NB4 (cell line): ENCODE measurements around the gene GPC3.

Experiments used
- DNase-seq: peaks from one replicate; pipeline ENCODE4 v3.0.0; 2010; ENCODE audit warnings: low read depth
- H3K4me3 ChIP-seq: one replicate; pipeline ENCODE4 v1.5.1; 2011; ENCODE audit warnings: mild to moderate bottlenecking, low read depth, low read length, moderate library complexity
- MYC ChIP-seq: IDR thresholded peaks from 2 replicates; pipeline ENCODE4 v1.6.1; 2011; ENCODE audit warnings: low read depth, low read length
- POLR2A ChIP-seq: IDR thresholded peaks from 2 replicates; pipeline ENCODE4 v1.6.1; 2011; ENCODE audit warnings: mild to moderate bottlenecking; ENCODE audit not compliant: insufficient read length; ENCODE audit errors: extremely low read depth
- TF ChIP-seq, protein P1 (sequence below): IDR thresholded peaks from 2 replicates; pipeline ENCODE4 v1.6.1; 2011; ENCODE audit warnings: low read depth, low read length
- TF ChIP-seq, protein P2 (sequence below): IDR thresholded peaks from one replicate; pipeline ENCODE4 v1.5.1; 2012; ENCODE audit warnings: low read depth, low read length

GPC3 gene

DNA sequence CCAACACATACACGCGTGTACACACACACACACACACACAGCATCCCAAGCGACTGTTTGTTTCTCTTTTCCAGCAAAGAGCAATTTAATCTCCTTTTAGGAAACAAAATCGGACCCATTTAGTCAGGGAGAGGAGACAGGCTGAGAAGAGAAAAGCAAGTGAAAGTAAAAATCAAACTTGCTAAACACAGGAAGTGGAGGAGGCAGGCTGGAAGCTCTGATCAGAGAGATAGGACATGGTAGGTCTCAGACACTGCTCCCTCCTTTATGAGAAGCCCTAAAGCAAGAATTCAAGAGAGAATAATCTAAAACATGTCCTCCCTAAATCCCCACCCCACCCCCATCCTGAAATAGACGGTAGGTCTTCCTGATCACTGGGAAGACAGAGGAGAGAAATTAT, 62.3 kb downstream of the GPC3 start:
- DNase-seq, result peak; percentile 19
- H3K4me3 ChIP-seq, result no peak overlapping the region
- TF ChIP-seq POLR2A (no peak), MYC (no peak)
- TF ChIP-seq, protein P1, sequence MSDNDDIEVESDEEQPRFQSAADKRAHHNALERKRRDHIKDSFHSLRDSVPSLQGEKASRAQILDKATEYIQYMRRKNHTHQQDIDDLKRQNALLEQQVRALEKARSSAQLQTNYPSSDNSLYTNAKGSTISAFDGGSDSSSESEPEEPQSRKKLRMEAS, result no peak
- TF ChIP-seq, protein P2, sequence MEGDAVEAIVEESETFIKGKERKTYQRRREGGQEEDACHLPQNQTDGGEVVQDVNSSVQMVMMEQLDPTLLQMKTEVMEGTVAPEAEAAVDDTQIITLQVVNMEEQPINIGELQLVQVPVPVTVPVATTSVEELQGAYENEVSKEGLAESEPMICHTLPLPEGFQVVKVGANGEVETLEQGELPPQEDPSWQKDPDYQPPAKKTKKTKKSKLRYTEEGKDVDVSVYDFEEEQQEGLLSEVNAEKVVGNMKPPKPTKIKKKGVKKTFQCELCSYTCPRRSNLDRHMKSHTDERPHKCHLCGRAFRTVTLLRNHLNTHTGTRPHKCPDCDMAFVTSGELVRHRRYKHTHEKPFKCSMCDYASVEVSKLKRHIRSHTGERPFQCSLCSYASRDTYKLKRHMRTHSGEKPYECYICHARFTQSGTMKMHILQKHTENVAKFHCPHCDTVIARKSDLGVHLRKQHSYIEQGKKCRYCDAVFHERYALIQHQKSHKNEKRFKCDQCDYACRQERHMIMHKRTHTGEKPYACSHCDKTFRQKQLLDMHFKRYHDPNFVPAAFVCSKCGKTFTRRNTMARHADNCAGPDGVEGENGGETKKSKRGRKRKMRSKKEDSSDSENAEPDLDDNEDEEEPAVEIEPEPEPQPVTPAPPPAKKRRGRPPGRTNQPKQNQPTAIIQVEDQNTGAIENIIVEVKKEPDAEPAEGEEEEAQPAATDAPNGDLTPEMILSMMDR, result no peak

- no peak for TF ChIP-seq POLR2A
- TF ChIP-seq, protein P1, result no peak
- peak; percentile 15 for DNase-seq
These were observed 63.0 kb downstream of the GPC3 start for GRCh38 chrX:133922390-133922771.

GRCh38 chrX:133921764-133922389, 63.5 kb downstream of the GPC3 start:
- peak; percentile 30 for DNase-seq
- H3K4me3 ChIP-seq, result no peak overlapping the region
- TF ChIP-seq, protein P2, result peak; percentile 51
- TF ChIP-seq MYC, result no peak

More at GRCh38 chrX:133922390-133922771, 63.0 kb downstream of the GPC3 start:
- H3K4me3 ChIP-seq, result no peak overlapping the region

DNA sequence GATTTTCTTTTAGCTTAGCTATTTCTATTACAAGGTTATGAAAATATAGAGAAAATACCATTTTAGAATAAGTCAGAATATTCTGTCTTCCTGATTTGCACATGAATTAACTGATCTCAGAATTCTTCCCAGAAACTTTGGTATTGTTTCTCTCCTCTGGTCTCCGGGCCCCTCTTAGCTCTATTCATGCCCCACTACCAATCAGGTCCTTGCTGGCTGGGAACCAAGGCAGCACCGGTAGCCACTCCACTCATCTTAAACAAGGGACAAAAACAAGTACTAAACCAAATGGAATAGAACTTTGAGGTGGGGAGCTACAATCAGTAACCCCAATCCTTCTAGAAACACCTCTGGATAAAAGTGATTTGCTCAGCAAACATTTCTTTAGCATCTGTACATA, 64.3 kb downstream of the GPC3 start:
- no peak overlapping the region for H3K4me3 ChIP-seq
- TF ChIP-seq POLR2A, result no peak
- TF ChIP-seq, protein P2, result no peak
- TF ChIP-seq, protein P1, result no peak
- TF ChIP-seq MYC, result no peak
- no peak for DNase-seq

GRCh38 chrX:133918361-133918771, 67.0 kb downstream of the GPC3 start:
- TF ChIP-seq, protein P1, result no peak
- no peak for TF ChIP-seq MYC
- TF ChIP-seq, protein P2, result no peak
- H3K4me3 ChIP-seq, result no peak overlapping the region
- DNase-seq, result no peak

- TF ChIP-seq, protein P2, result no peak
- TF ChIP-seq, protein P1, result no peak
- TF ChIP-seq MYC, result no peak
- no peak for TF ChIP-seq POLR2A
- no peak for DNase-seq
- no peak overlapping the region for H3K4me3 ChIP-seq
These were observed 68.2 kb downstream of the GPC3 start for GRCh38 chrX:133916984-133917722.
